Measurements from ENCODE around the gene TGM1.
"Not testable (repeated sequence)": the region's sequence is repeated elsewhere in the genome, so short reads cannot be mapped to it uniquely, and the experiment has no call there.

TGM1 gene

DNA sequence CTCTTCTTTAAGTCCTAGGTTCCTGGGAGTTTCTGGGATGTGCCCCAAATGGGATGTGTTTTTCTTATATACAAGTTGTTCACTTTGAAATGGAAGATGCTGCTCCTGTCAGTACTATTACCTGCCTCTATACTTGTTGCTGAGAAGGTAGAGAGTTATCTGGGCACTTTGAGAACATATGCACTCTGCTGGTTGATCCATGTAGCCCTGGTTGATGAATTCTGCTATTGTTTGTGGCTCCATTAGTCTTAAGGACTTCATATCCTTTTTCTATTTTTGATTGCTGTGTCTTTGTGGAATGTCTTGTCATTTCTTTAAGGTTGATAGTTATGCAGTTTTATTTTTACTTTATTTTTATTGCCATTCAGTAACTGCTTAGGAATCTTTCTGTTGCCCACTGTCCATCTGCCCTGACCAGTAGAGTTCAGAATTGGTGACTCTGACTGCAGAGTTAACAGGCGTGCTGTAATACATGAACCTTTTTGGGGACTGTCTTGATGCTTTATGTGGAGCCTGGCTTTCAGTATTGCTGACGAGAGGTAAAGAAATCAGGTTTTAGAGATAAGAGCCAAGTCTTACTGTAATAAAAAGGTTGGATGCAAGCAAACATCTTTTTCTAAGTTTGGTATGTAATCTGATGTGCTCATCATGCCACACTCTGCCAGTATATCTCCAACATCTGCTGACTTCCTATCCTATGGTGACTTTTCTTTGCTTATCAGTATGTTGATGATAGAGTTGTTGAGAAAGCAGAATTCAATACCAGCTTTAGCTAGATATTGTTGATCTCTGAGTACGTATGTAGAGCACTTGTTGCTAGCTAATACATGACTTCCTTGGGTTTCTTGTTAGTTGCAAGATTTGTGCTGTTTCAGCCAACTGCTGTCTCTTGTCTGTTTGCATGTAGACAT is 28.6 kb downstream of the TGM1 start:
- DNase-seq (ENCODE audit: low spot score), result no peak

GRCh38 chr14:24233538-24233866 is 29.5 kb downstream of the TGM1 start:
- DNase-seq (ENCODE audit: low spot score), result peak; percentile 37

DNA sequence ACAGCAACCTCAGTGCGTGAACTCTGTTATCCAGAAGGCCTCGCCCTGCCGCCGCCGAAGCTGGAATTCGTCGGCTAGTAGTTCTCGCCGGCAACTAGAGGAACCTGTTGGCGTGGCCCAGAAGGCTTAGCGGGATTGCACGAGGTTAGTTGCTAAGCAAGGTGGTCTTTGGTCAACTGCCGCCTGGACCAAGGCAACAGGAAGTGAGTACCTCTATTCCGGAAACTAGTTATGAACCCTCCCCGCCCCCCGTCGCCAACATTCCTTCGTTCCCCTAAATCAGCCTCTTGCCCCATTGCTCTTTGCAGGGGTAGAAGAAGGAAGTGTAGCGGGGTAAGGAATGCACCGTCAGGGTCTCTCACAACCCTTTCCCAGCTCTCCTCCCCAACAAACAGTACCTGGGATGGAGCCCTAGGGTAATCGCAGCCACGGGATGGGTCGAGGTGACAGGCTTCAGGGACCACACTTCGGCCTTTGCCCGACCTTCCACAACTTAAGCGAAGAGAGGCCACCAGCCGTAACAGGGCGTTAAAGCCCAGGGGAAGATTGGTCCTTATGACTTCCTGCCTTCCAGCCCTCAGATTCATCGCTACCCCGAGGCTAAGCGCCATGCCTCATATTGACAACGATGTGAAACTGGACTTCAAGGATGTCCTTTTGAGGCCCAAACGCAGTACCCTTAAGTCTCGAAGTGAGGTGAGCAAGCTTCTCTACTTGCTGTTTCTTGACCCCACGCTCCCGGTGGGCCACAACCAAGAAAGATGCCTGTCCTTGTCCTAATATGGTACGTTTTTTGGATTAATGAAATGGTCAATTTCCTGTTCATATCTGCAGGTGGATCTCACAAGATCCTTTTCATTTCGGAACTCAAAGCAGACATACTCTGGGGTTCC is 30.1 kb downstream of the TGM1 start, which contains the start of gene GMPR2:
Gene GMPR2 (plus strand): TSS at position 285 of the 893 bp plus-strand sequence. CDS start 325 bp downstream, at position 610.
- DNase-seq (ENCODE audit: low spot score), result peak; percentile 41

DNA sequence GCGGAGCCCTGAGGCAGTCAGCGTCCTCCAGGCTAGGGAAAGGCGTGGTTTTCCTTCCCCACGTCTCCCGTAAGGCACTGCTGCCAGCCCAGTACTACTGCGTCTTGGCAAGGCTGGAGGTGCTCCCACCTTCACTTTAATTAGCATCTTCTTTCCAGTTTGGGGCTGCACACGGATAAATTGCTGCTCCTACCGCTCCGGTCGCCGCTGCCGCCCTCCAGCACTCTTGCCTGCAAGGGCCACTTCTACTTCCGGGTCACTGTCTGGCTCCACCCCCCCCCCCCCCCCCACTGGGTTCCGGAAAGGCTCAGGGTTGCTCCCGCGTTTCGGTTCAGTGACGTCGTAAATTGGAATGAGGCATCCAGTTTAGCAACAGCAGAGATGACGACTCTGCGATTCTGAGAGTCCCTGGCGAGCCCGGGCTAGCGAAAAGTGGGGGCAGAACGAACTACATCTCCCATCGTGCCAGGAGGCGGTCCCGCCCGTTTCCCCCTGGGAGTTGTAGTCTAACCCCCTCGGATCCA is 30.8 kb downstream of the TGM1 start, which contains the start of gene NEDD8:
Gene NEDD8 (minus strand): TSS at position 247 of the 524 bp plus-strand sequence. CDS start 100 bp downstream, at position 147.
- peak; percentile 99 for DNase-seq (ENCODE audit: low spot score)

DNA sequence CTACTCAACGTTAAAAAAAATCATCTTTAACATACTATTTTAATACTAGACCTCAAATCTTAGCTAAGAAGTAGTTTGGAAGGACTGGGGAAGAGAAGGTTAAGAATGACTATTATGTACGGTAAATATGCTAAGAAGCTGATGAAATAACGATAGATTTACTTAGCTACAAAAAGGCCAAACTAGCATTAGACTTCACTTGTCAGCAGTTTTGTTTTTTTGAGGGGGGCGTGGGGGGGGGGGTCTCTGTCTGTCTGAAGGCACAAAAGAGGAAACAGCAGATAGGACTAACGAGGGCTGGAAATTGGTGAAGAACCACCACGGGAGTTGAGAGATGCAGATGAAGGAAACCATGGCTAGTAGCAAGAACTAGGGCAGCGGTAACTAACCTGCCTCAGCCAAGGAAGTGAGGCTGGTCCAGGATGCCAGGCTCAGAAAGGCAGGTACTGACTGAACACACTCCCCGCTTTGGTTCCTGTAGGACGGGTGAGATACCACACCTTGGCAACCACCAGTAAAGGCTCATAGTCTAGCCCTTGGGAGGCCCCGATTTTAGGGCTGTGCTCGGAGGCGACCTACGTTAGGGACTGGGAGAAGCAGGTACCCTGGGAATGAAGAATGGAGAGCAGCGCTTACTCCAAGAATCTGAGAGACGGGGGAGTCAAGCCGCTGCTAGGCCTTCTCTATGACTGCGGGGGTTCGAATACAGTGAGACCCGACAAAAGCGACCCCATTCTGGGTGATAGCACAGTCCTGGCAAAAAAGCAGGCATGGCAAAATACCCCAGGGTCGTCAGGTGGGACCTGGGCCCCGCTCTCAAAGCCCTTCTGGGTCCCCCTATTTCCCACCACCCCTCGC is 31.5 kb downstream of the TGM1 start:
- DNase-seq (ENCODE audit: low spot score), result peak; percentile 23

- no peak for DNase-seq (ENCODE audit: low spot score)
Measured at GRCh38 chr14:24228902-24229301, 34.1 kb downstream of the TGM1 start.

DNA sequence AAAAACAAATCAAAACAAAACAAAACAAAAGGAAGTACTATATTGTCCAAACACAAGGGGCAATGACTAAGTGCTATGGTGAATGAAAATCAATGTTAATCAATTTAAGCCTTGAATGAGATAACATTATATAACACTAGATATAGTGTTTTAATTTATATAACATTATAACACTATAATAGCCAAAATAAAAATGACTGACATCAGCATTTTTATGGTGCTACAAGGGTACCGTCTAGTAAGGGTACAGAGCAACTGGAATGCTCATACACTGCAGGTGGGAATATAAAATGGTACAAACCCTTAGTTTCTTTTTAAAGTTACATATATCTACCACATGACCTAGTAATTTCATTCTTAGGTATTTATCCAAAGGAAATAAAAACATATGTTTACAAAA is 36.5 kb downstream of the TGM1 start:
- DNase-seq (ENCODE audit: low spot score), result no peak

- peak; percentile 43 for DNase-seq (ENCODE audit: low spot score)
Measured at GRCh38 chr14:24224618-24225071, 38.3 kb downstream of the TGM1 start.

- not testable (repeated sequence) for DNase-seq (ENCODE audit: low spot score)
Measured at GRCh38 chr14:24222987-24223386, 40.0 kb downstream of the TGM1 start.

DNA sequence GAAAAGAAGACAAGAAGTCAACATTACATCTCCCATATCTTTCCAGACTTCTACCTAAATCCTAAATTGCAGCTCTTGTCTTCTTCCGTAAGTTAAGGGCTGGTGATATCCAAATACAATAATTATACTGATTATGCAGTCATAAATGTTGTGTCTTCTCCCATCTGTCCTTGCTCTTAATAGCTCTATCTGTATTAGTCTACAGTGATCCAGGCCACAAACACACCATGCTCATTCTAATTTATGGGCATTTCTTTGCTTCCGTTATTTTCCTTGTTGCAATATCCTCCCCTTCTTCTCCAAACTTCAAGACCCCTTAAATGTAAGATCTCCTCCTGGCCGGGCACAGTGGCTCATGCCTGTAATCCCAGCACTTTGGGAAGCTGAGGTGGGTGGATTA is 43.5 kb downstream of the TGM1 start:
- DNase-seq (ENCODE audit: low spot score), result no peak

- DNase-seq (ENCODE audit: low spot score), result no peak
Measured at GRCh38 chr14:24219080-24219479, 43.9 kb downstream of the TGM1 start.

GRCh38 chr14:24216876-24217275 is 46.1 kb downstream of the TGM1 start:
- not testable (repeated sequence) for DNase-seq (ENCODE audit: low spot score)

GRCh38 chr14:24216345-24216699 is 46.7 kb downstream of the TGM1 start:
- DNase-seq (ENCODE audit: low spot score), result no peak

- DNase-seq (ENCODE audit: low spot score), result peak; percentile 89
Measured at GRCh38 chr14:24215495-24216344, 47.3 kb downstream of the TGM1 start, which contains the start of gene MDP1. Gene MDP1, minus strand, starts transcription at chr14:24216066. Its CDS starts 111 bp downstream, at chr14:24215955.

DNA sequence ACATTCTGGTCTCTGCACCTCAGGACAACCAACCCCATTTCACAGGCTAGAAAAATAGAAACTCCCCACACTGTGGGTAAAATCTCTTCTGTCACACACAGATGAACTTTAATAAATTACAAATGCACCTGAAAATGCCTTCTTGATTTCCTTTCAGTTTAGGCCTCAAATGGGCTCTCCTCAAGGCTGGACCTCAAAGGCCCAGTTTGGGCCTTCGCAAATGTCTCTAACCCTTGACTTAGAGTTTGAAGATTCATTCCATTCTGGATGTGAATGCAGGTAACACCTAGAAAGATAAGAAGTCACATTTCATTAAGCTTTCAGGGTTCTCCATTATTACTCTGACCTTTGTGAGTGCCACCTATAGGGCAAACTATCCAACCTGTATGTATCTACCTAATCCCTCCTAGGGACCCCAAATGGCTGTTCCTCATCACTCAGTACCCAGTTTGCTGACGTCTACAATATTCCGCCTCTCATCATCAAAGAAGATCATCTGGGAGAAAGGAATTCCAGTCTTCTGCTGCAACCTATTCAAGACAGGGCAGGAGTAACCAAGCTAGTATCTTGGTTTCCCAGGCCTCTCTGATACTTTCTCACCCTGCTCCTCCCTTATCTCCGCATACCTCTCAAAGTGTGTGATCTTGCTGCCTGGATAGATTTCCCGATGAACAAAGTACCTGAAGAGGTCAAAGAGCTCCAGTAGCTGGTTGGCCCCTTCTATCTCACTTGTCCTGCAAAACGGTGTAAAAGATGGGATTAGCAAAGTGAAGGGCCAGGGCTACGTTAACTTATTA is 48.9 kb downstream of the TGM1 start:
- no peak for DNase-seq (ENCODE audit: low spot score)

- peak; percentile 99 for DNase-seq (ENCODE audit: low spot score)
Measured at GRCh38 chr14:24212924-24213865, 49.8 kb downstream of the TGM1 start, which contains the start of gene CHMP4A. Gene CHMP4A, minus strand, starts transcription at chr14:24213488. Its CDS starts 49 bp downstream, at chr14:24213439.

- no peak for DNase-seq (ENCODE audit: low spot score)
Measured at GRCh38 chr14:24211311-24211710, 51.7 kb downstream of the TGM1 start.

- no peak for DNase-seq (ENCODE audit: low spot score)
Measured at GRCh38 chr14:24207625-24208024, 55.4 kb downstream of the TGM1 start.

Measured in RKO (cell line).